Tibial nerve (tissue), 4 donors: ENCODE data around the gene SHISAL1. TPM values are rescaled to one million over a fixed set of nuclear protein-coding genes. Genes with fewer than 3 reads are reported as not detected.

Experiments used
- DNase-seq, 2 donors: peaks; one replicate each; pipeline ENCODE4 v3.0.0-alpha.2; 2019; ENCODE audit warnings: low spot score in 2 of 2
- H3K27ac ChIP-seq, 4 donors: fragments of 200-600 bp; sonication (generic) in 3 of 4; one replicate each; pipeline ENCODE4 v1.5.1; 2017 to 2019; ENCODE audit warnings: mild to moderate bottlenecking in 1 of 4
- H3K27me3 ChIP-seq, 2 donors: fragments of 200-600 bp; sonication (generic) in 1 of 2; one replicate each; pipeline versions ENCODE4 v1.5.1 to v1.6.0; 2017 to 2019
- H3K36me3 ChIP-seq, 3 donors: fragments of 200-600 bp; sonication (generic); one replicate each; pipeline ENCODE4 v1.5.1; 2018 to 2019
- H3K4me1 ChIP-seq, 4 donors: fragments of 200-600 bp; sonication (generic) in 3 of 4; one replicate each; pipeline ENCODE4 v1.5.1; 2017 to 2019
- H3K4me3 ChIP-seq, 4 donors: fragments of 200-600 bp; sonication (generic) in 3 of 4; one replicate each; pipeline ENCODE4 v1.5.1; 2017 to 2019; ENCODE audit warnings: mild to moderate bottlenecking in 1 of 4, moderate library complexity in 1 of 4
- H3K9me3 ChIP-seq, 4 donors: fragments of 200-600 bp; sonication (generic) in 3 of 4; one replicate each; pipeline ENCODE4 v1.5.1; 2017 to 2019
- EP300 ChIP-seq, 2 donors: sonication (generic); formaldehyde crosslinking; IDR thresholded peaks; one replicate each; pipeline ENCODE4 v1.6.1; 2017; ENCODE audit warnings: antibody characterized with exemption in 2 of 2, mild to moderate bottlenecking in 1 of 2
- POLR2A ChIP-seq, 2 donors: fragments of 450-650 bp; IDR thresholded peaks; one replicate each; pipeline ENCODE4 v1.6.1; 2017; ENCODE audit warnings: antibody characterized with exemption in 2 of 2, mild to moderate bottlenecking in 2 of 2, moderate library complexity in 2 of 2
- WGBS, 2 donors: methylation state at CpG; one replicate each; pipeline ENCODE4 v1.1.5; 2018; 5-methylcytosine and 5-hydroxymethylcytosine counted together
- total RNA-seq, 4 donors: library from RNA; depleted of rRNA; stranded (reverse); fragments of >200 nt; gene quantifications; one replicate each; pipeline ENCODE4 v1.1.0, GENCODE V29; 2016
- TF ChIP-seq, protein P1 (sequence below), 5 experiments: fragments of 200-600 bp in 3 of 5; fragments of 450-650 bp in 2 of 5; sonication (generic) in 3 of 5; IDR thresholded peaks; one replicate each; pipeline ENCODE4 v1.5.1; 2016 to 2019; ENCODE audit warnings: antibody characterized with exemption in 5 of 5, mild to moderate bottlenecking in 3 of 5, moderate library complexity in 2 of 5

SHISAL1 gene
- total RNA-seq, 4 donors from 2014 or later: 0.22 to 1.0 (median 0.59) TPM

GRCh38 chr22:44297470-44298061, 15.2 kb downstream of the SHISAL1 start:
- Histone ChIP-seq H3K36me3 (no peaks in the 10 kb centered on the region), H3K4me3 (no peak overlapping the region), H3K27ac (no peak overlapping the region), H3K27me3 (no peaks in the 10 kb centered on the region), H3K9me3 (peaks cover 0 to 22% (median 2%) of the 10 kb centered on the region in 4 donors), H3K4me1 (no peaks in the 10 kb centered on the region)
- DNase-seq: no peak
- 64 to 70% methylated on average over 14 of the region's 14 CpGs for WGBS, 2 donors
- TF ChIP-seq EP300 (IDR thresholded peaks at IDR 0.05): no peak
- TF ChIP-seq POLR2A (IDR thresholded peaks at IDR 0.05): no peak
- TF ChIP-seq, protein P1, sequence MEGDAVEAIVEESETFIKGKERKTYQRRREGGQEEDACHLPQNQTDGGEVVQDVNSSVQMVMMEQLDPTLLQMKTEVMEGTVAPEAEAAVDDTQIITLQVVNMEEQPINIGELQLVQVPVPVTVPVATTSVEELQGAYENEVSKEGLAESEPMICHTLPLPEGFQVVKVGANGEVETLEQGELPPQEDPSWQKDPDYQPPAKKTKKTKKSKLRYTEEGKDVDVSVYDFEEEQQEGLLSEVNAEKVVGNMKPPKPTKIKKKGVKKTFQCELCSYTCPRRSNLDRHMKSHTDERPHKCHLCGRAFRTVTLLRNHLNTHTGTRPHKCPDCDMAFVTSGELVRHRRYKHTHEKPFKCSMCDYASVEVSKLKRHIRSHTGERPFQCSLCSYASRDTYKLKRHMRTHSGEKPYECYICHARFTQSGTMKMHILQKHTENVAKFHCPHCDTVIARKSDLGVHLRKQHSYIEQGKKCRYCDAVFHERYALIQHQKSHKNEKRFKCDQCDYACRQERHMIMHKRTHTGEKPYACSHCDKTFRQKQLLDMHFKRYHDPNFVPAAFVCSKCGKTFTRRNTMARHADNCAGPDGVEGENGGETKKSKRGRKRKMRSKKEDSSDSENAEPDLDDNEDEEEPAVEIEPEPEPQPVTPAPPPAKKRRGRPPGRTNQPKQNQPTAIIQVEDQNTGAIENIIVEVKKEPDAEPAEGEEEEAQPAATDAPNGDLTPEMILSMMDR (IDR thresholded peaks at IDR 0.05): no peak

- Histone ChIP-seq H3K9me3 (peaks cover 0 to 22% (median 2%) of the 10 kb centered on the region in 4 donors), H3K27me3 (no peaks in the 10 kb centered on the region), H3K27ac (no peak overlapping the region), H3K4me1 (peaks cover 0 to 5% (median 0%) of the 10 kb centered on the region in 4 donors), H3K36me3 (no peaks in the 10 kb centered on the region), H3K4me3 (no peak overlapping the region)
- 81 to 82% methylated on average over 3 of the region's 3 CpGs for WGBS, 2 donors
- no peak for DNase-seq
- TF ChIP-seq, protein P1 (IDR thresholded peaks at IDR 0.05): no peak
- TF ChIP-seq POLR2A (IDR thresholded peaks at IDR 0.05): no peak
- TF ChIP-seq EP300 (IDR thresholded peaks at IDR 0.05): no peak
Observed at GRCh38 chr22:44295406-44295805, 17.3 kb downstream of the SHISAL1 start.

DNA sequence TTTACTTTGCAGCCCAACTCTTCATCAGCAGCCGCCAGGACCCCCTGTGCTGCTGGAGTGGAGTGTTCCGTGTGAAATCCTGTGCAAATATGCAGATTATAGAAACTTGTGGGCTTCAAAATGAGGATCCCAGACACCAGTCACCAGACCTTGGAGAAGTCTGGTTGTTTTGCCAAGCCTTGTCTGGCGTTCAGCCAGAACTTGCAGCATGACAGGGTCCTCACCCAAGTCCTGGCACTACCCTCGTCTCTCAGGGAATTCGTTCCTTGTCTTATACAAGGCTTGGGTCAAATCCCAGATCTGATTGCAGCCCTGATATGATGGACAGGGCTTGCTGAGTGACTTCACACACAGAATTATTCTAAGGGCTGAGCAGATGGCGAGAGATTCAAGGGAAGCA, 18.9 kb downstream of the SHISAL1 start:
- Histone ChIP-seq H3K9me3 (peaks cover 0 to 22% (median 2%) of the 10 kb centered on the region in 4 donors), H3K36me3 (no peaks in the 10 kb centered on the region), H3K4me1 (peaks cover 0 to 13% (median 0%) of the 10 kb centered on the region in 4 donors), H3K27me3 (no peaks in the 10 kb centered on the region), H3K4me3 (no peak overlapping the region), H3K27ac (no peak overlapping the region)
- TF ChIP-seq, protein P1 (IDR thresholded peaks at IDR 0.05): no peak
- TF ChIP-seq EP300 (IDR thresholded peaks at IDR 0.05): no peak
- no peak for DNase-seq
- 62 to 73% methylated on average over 6 of the region's 6 CpGs for WGBS, 2 donors

DNA sequence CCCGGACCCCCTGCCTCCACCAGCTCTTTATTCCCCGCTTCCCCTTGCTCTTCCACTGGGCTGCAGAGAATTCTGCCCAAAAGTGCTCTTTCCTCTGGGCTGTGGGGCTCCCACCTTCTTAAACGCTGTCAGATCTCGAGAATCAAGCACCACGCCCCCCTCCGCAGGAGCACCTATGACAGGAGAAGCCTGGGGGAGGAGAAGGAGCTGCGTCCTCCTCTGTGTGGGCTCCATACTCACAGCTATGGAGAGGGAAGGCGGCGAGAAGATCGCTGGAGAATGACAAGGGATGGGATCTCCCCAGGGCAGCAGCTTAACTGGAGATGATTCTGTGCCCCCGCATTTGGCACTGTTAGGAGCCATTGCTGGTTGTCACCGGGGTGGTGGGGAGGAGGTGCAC, 19.7 kb downstream of the SHISAL1 start:
- H3K36me3 ChIP-seq: no peaks in the 10 kb centered on the region
- WGBS, 2 donors: 80 to 89% methylated on average over 12 of the region's 12 CpGs
- H3K4me3 ChIP-seq: no peak overlapping the region
- H3K4me1 ChIP-seq: peaks cover 0 to 13% (median 0%) of the 10 kb centered on the region in 4 donors
- TF ChIP-seq, protein P1 (IDR thresholded peaks at IDR 0.05): no peak
- TF ChIP-seq EP300 (IDR thresholded peaks at IDR 0.05): no peak
- TF ChIP-seq POLR2A (IDR thresholded peaks at IDR 0.05): no peak
- H3K27ac ChIP-seq: no peak overlapping the region
- no peak for DNase-seq
- no peaks in the 10 kb centered on the region for H3K27me3 ChIP-seq
- H3K9me3 ChIP-seq: peaks cover 0 to 22% (median 2%) of the 10 kb centered on the region in 4 donors

GRCh38 chr22:44292521-44292920, 20.2 kb downstream of the SHISAL1 start:
- no peaks in the 10 kb centered on the region for H3K27me3 ChIP-seq
- TF ChIP-seq, protein P1 (IDR thresholded peaks at IDR 0.05): no peak
- no peak for TF ChIP-seq POLR2A (IDR thresholded peaks at IDR 0.05)
- no peak for TF ChIP-seq EP300 (IDR thresholded peaks at IDR 0.05)
- no peaks in the 10 kb centered on the region for H3K36me3 ChIP-seq
- H3K9me3 ChIP-seq: peaks cover 0 to 22% (median 2%) of the 10 kb centered on the region in 4 donors
- 92 to 95% methylated on average over 8 to 10 of the region's 10 CpGs for WGBS, 2 donors
- H3K27ac ChIP-seq: no peak overlapping the region
- no peak overlapping the region for H3K4me3 ChIP-seq
- H3K4me1 ChIP-seq: peaks cover 0 to 13% (median 0%) of the 10 kb centered on the region in 4 donors
- no peak for DNase-seq
